IPS-NIHi11 (cell line): Measurements from ENCODE around the gene TVP23B.
"Not testable (repeated sequence)": the region's sequence is repeated elsewhere in the genome, so short reads cannot be mapped to it uniquely, and the experiment has no call there.

Source experiments
- DNase-seq: peaks from one replicate; pipeline ENCODE4 v3.0.0; 2012; ENCODE audit warnings: mixed read lengths, low spot score

TVP23B gene

DNA sequence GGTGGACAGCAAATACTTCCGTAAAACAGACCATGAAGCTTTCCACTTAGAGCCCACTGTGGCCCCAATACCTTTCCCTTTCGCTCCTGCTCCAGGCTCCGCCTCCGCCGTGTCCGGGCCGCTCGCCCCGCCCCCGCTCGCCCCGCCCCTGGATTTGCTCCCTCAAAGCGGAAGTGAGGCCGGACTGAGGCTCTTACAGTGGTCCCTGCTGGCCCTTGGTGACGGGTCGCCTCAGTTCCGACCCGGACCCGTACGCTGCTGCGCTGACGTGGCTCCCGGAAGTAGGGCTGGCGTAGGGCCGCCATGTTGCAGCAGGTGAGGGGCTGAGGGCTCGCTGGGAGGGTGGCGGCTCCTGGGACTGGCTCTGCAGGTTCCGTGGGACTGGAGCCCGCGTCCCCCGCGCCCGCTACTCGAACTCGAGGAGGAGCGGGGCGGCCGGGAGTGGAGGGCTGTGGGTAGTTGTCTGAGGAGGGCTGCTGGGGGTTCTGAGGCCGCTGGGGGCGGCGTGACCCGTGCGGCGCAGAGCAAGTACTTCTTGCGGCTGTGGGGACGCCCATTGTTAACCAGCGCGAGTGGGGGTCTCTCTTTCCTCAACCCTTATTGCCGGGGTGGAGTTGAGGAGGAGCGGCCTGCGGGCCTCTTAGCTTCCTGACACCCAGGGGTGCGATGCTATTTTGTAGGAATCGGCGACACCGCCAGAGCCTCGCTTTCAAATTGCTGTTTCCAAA, at the start of gene TVP23B:
TVP23B (plus strand) TSS at position 193 of the 728 bp plus-strand sequence; CDS start at position 304, 111 bp downstream.
- peak; percentile 73 for DNase-seq

DNA sequence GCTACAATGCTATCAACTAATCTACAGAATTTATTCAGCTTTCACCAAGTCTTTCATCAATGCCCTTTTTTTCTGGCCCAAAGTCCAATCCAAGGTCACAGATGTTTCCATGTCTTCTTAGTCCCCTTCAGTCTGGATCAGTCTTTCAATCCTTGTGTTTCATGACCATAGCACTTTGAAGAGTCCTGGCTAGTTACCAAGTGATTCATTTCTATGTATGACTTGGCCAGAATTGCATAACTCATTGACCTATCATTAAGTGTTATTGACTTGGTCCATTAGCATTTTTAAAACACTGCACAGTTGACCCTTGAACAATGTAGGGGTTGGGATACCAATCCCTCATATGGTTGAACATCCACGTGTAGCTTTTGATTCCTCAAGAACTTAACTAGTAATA, 48.5 kb upstream of the TVP23B start:
- not testable (repeated sequence) for DNase-seq

- DNase-seq, result not testable (repeated sequence)
Observed at GRCh38 chr17:18733350-18733749, 47.6 kb upstream of the TVP23B start.

DNA sequence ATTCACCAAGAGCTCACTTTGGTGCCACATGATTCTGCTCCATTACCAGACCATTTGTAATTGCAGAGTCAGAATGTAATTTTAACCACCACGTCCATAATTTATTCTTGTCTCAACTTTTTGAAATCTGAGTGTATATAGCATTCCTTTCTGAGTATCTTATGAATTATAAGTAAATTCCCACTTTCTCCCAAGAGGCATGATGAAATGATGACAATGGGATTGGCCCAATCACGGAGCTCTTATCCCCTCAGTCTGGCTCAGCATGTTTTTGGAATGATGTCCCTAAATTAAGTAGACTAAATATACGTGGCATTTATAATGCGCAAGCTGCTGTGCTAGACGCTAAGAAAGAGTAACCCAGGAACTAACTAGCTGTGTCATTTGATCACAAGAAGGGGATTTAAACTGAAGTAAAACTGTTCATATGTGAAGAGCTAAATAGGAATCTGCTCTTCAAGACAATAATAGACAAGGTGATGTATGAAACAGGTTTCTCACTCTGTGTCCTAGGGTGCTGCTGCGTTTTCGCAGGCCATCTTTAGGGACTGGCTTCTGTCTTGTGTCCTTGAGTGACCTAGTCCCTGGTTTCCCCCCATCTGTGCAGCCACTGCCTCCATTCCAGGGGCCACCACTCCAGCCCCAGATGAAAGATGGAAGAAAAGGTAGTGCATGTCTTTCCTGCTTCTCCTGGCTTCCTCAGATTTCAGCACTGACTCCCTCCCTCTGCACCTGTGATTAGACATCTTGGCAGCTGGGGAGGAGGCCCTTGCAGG, 41.2 kb upstream of the TVP23B start:
- DNase-seq, result not testable (repeated sequence)

GRCh38 chr17:18741228-18741627, 39.8 kb upstream of the TVP23B start:
- not testable (repeated sequence) for DNase-seq

- DNase-seq, result not testable (repeated sequence)
Observed at GRCh38 chr17:18743699-18744421, 37.1 kb upstream of the TVP23B start, which contains the start of gene FBXW10. FBXW10 (plus strand) TSS chr17:18744054; CDS start chr17:18744245, 191 bp downstream.

GRCh38 chr17:18744726-18745125, 36.3 kb upstream of the TVP23B start:
- DNase-seq, result not testable (repeated sequence)

DNA sequence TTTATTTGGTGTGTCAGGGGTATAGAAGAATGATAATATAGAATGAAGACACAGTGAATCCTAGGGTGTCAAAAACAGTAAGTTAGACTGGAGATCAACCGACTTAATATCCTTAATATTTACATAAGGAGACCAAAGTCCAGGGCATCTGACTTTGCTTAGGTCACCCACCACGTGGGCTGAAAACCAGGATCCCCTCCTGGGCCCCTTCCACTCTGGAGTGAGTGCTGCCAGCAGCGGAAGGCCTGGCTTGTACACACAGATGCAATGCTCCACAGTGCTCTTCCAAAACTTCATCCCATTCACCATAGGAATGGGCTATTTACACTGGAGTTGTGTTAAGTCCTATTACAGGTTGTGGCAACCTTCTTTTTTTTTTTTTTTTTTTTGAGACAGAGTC, 34.4 kb upstream of the TVP23B start:
- DNase-seq, result not testable (repeated sequence)

DNA sequence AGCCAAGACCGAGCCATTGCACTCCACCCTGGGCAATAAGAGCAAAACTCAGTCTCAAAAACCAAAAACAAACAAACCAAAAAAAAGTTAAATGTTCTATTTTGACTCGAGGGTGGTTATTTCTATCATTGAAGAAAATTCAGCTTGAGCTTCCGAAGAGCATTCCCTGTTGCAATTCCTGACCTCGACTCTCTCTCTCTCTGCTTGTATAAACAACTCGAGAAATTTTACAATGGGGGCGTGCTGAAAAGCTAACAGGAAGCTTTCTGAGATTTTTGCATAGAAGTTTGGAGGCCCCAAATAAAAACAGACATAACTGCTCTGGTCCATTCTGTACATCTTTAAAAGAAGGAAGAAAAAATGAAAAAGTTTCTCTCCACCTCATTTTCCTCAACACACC, 33.5 kb upstream of the TVP23B start:
- DNase-seq, result not testable (repeated sequence)

- not testable (repeated sequence) for DNase-seq
Observed at GRCh38 chr17:18750242-18750641, 30.7 kb upstream of the TVP23B start.

DNA sequence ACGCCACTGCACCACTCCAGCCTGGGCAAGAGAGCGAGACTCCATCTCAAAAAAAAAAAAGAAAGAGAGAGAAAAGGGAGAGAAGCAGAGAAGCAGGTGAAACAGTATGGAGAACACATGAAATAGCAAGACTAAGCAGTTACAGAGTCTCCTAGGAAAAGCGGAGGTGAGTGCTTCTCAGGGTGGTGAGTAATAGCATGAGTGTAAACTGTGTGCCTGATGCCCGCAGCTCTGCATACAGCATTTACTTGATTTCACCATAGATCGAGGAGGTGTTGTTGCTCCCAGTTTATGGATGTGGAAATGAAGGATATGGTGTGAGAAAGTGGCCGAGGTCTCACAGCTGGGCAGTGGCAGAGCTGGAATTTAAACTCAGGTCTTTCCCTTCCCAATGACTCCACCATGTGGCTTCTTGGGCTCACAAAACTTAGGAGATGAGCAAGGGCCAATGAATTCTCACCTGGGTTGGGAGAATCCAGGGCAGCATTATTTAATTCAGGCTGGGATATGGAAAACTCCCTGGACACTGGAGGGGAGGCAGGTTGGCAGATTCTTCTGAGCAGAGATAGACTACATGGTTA, 27.1 kb upstream of the TVP23B start:
- DNase-seq, result not testable (repeated sequence)

DNA sequence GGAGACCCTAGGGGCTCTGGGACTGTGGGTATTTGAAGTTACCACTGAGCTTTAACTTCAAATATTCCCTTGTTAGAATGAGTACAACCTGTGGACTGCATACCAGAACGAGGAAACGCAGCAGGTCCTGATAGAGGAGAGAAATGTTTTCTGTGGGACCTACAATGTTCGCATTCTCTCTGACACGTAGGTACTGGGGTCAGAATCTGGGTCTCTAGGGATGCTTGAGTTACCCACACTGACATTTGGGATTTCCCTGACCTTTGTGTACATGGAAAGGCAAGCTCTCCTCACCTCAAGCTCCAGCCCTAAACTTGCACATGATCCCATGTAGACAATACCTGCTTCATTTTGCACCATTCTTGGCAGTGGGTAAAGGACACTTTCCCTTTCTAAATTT, 25.0 kb upstream of the TVP23B start:
- DNase-seq, result not testable (repeated sequence)

- DNase-seq, result not testable (repeated sequence)
Observed at GRCh38 chr17:18757368-18758044, 23.5 kb upstream of the TVP23B start.

DNA sequence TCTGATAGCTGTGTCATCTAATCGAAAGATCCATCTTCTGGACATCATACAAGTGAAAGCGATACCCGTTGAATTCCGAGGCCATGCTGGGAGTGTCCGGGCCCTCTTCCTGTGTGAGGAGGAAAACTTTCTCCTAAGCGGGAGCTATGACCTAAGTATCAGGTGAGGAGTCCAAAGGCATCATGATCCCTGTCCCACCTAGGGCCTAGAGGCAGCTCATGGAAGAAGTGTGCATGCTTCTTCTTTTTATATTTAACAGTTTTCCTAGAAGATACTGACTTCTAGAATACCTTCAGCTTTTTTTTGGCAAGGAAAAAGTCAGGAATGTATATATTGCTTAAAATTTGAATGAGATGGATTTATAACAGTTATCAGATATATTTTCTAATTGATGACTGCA, 22.6 kb upstream of the TVP23B start:
- not testable (repeated sequence) for DNase-seq

DNA sequence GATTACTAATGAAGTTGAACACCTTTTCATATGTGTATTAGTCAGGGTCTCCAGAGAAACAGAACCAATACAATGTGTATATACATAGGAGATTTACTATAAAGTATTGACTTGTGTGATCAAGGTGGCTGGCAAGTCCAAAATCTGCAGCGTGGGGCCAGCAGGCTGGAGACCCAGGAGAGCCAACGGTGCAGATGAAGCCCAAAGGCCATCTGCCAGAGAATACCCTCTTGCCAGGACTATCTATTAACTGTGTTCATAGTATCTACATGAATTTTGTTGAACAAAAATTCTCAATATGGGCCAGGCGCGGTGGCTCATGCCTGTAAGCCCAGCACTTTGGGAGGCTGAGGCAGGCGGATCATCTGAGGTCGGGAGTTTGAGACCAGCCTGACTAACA, 20.8 kb upstream of the TVP23B start:
- DNase-seq, result not testable (repeated sequence)

DNA sequence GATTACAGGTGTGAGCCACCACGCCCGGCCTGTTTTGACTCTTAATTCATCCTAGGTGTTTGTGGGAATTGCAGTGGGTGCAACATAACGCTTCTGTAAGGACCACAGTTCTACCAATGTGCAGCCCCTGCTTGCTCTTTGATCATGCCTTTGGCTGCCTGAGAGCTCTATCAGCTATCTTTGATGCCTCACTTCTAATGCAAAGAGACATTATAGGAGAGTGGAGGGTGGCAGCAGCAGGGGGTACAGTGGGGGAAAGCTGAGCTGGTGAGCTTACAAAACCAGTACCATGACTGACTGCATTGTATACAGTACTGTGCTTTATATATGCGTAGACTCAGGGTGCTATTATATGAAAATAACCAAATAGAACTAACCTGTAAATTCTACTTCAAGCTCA, 10.4 kb upstream of the TVP23B start:
- DNase-seq, result not testable (repeated sequence)

- DNase-seq, result not testable (repeated sequence)
Observed at GRCh38 chr17:18771066-18771465, 9.9 kb upstream of the TVP23B start.

DNA sequence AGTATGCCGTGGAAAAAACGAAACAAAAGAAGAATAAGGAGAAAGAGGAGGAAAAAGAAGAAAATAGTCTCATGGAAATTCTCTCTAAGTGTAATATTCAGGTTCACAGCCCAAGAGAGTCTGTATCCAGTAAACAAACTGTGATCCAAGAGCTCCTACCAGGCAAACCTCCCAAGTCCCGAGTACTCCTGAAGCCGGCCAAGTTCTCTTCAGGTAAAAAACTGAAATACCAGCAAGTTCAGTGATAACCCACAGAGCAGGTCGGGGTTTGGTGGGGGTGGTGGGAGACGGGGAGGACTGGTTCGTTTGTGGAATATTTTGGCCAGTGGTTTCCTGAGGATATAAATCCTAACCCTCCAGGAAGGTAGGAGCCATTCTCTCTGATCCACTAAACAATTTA, 8.5 kb upstream of the TVP23B start:
- no peak for DNase-seq

DNA sequence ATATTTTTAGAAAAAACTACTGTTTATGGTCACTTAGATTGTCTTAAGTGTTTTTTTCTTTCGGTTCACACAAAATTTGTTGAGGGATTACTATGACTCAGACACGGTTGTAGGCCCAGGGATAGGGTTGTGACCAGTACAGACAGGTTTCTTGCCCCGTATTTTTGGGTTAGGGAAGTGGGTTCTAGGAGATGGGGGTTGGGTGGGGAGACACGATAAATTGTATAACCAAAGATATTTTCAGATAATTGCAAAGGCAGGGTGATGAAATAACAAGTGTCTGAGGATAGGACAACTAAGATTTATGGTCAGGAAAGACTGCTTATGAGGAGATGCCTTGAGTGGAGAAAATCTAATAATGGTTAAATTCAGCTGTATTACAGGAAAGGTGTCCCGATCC, 822 bp downstream of the TVP23B start:
- not testable (repeated sequence) for DNase-seq

DNA sequence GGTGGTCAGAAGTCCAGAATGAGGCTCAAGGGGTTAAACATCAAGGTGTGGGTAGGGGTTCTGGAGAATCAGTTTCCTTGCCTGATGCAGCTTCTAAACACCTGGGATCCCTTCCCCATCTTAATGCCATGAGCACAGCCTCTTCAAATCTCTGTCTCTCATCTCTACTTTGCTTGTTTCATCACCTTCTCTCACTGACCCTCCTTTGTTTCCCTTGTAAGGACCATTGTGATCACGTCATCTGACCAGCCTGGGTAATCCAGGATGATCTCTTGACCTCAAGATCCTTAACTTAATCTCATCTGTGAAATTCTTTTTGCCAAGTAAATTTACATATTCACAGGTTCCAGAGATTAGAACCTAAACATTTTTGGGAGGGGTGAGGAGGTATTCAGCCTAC, 5.0 kb downstream of the TVP23B start:
- not testable (repeated sequence) for DNase-seq

- DNase-seq, result not testable (repeated sequence)
Observed at GRCh38 chr17:18786890-18787289, 5.9 kb downstream of the TVP23B start.
